Stimulated activated CD4-positive, alpha-beta T cell treated with anti-CD3 and anti-CD28 coated beads, Interleukin-4, amount 100 ng/mL, for 1 hour (primary cell): ENCODE data around the gene IFI27L2.

Experiments used
- DNase-seq: peaks from one replicate; pipeline ENCODE4 v3.0.0-alpha.2; 2020

IFI27L2 gene

GRCh38 chr14:94098326-94098992 is 30.9 kb downstream of the IFI27L2 start:
- DNase-seq, result no peak

- DNase-seq, result no peak
Observed at GRCh38 chr14:94097091-94097490, 32.3 kb downstream of the IFI27L2 start.

- no peak for DNase-seq
Observed at GRCh38 chr14:94093418-94093817, 36.0 kb downstream of the IFI27L2 start.

- DNase-seq, result no peak
Observed at GRCh38 chr14:94089479-94089878, 39.9 kb downstream of the IFI27L2 start.

GRCh38 chr14:94088516-94088915 is 40.9 kb downstream of the IFI27L2 start:
- DNase-seq, result no peak

- DNase-seq, result no peak
Observed at GRCh38 chr14:94087891-94088290, 41.5 kb downstream of the IFI27L2 start.

- DNase-seq, result no peak
Observed at GRCh38 chr14:94081386-94081820, 48.0 kb downstream of the IFI27L2 start.

GRCh38 chr14:94080621-94081385 is 48.6 kb downstream of the IFI27L2 start, which contains the start of the genes DDX24 and IFI27L1:
DDX24 (minus strand) TSS chr14:94081202; CDS start chr14:94079742, 1,460 bp downstream.
IFI27L1 (plus strand) TSS chr14:94081310; CDS start chr14:94096938, 15,628 bp downstream.
- peak; percentile 97 for DNase-seq

GRCh38 chr14:94079891-94080620 is 49.3 kb downstream of the IFI27L2 start:
- DNase-seq, result no peak

GRCh38 chr14:94077823-94078222 is 51.6 kb downstream of the IFI27L2 start:
- DNase-seq, result no peak
